Measurements from ENCODE around the gene CACNG4.

DNA sequence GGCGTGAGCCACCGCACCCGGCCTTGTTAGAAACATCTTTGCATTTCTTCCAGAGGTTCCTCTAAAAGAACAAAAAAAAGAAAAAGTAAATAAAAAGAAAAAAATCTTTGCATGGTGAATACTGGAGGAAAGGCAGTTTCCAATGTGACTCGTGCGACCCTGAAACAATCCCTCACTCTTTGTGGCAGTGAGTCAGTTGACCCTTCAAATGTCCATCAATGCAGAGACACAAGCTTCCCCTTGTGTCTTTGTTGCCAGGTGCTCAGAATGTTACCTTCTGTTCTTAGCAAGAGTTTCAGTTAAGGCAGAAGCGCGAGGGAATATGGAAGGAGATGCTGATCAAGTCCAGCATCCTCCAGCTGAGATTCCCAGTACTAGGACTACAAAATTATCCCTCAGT is 16.4 kb downstream of the CACNG4 start:
- TF ChIP-seq, protein P1, sequence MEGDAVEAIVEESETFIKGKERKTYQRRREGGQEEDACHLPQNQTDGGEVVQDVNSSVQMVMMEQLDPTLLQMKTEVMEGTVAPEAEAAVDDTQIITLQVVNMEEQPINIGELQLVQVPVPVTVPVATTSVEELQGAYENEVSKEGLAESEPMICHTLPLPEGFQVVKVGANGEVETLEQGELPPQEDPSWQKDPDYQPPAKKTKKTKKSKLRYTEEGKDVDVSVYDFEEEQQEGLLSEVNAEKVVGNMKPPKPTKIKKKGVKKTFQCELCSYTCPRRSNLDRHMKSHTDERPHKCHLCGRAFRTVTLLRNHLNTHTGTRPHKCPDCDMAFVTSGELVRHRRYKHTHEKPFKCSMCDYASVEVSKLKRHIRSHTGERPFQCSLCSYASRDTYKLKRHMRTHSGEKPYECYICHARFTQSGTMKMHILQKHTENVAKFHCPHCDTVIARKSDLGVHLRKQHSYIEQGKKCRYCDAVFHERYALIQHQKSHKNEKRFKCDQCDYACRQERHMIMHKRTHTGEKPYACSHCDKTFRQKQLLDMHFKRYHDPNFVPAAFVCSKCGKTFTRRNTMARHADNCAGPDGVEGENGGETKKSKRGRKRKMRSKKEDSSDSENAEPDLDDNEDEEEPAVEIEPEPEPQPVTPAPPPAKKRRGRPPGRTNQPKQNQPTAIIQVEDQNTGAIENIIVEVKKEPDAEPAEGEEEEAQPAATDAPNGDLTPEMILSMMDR (conservative IDR thresholded peaks at IDR 0.05; ENCODE audit: low read length) = no peak
- no peak for TF ChIP-seq EZH2phosphoT487 (IDR thresholded peaks at IDR 0.05; ENCODE audit: borderline replicate concordance)
